Right lobe of liver (tissue), 6 donors: ENCODE results near the gene MXD4. TPM values are rescaled to one million over a fixed set of nuclear protein-coding genes. Genes with fewer than 3 reads are reported as not detected.
A peak's percentile ranks its signal among the peaks of the same experiment; 100 is the strongest.

Source experiments
- ATAC-seq, 4 donors: fragments of 200-7000 bp; cut with Tn5 transposase; one replicate each; pipeline ENCODE4 v1.9.1; 2020; ENCODE audit warnings: mild to moderate bottlenecking in 4 of 4, moderate library complexity in 4 of 4
- DNase-seq, 3 donors: peaks; one replicate each; pipeline ENCODE4 v3.0.0-alpha.2; 2020
- H3K27ac ChIP-seq, 3 donors: fragments of 200-600 bp; one replicate each; pipeline ENCODE4 v1.8.0; 2022
- H3K27me3 ChIP-seq, 2 donors: fragments of 200-600 bp; one replicate each; pipeline ENCODE4 v1.8.0; 2022
- H3K36me3 ChIP-seq, 4 donors: fragments of 200-600 bp; sonication (generic) in 1 of 4; one replicate each; pipeline versions ENCODE4 v1.5.1 to v1.8.0; 2017 to 2022; ENCODE audit warnings: control low read depth in 1 of 4
- H3K4me1 ChIP-seq, 4 donors: fragments of 200-600 bp; sonication (generic) in 1 of 4; one replicate each; pipeline versions ENCODE4 v1.5.1 to v1.8.0; 2017 to 2022; ENCODE audit warnings: control low read depth in 1 of 4
- H3K4me3 ChIP-seq, 3 donors: fragments of 200-600 bp; one replicate each; pipeline ENCODE4 v1.8.0; 2022
- H3K9me3 ChIP-seq, 4 donors: fragments of 200-600 bp; sonication (generic) in 1 of 4; one replicate each; pipeline versions ENCODE4 v1.5.1 to v1.8.0; 2017 to 2022; ENCODE audit warnings: control low read depth in 1 of 4
- CTCF ChIP-seq, 4 donors: fragments of 200-600 bp in 3 of 4; fragments of 450-650 bp in 1 of 4; IDR thresholded peaks; one replicate each; pipeline versions ENCODE4 v1.5.1 to v1.8.0; 2016 to 2022; ENCODE audit warnings: antibody characterized with exemption in 4 of 4, mild to moderate bottlenecking in 2 of 4
- POLR2A ChIP-seq: fragments of 450-650 bp; IDR thresholded peaks from one replicate; pipeline ENCODE4 v1.6.1; 2017; ENCODE audit warnings: antibody characterized with exemption, mild to moderate bottlenecking
- WGBS: methylation state at CpG from one replicate; pipeline ENCODE4 v1.1.6; 2018; ENCODE audit warnings: low coverage, low lambda C conversion rate; ENCODE audit not compliant: insufficient coverage; ENCODE audit errors: missing lambda C conversion rate; 5-methylcytosine and 5-hydroxymethylcytosine counted together
- intact Hi-C, 2 donors: fragments of 100-400 bp; cut with DNase I; formaldehyde crosslinking; loops; one replicate each; pipeline versions ENCODE4 v1.11.2 to v1.14.1; 2022
- total RNA-seq, 6 experiments: library from RNA; depleted of rRNA in 2 of 6; stranded (reverse); fragments of >200 nt in 2 of 6; fragmentation: NEBNext Ultra II Directional in 3 of 6; extraction: Animal tissue kit (Norgen Biotek cat#: 25700) in 3 of 6; gene quantifications; one replicate each; pipeline versions ENCODE4 v1.1.0 to v1.2.4, GENCODE V29; 2016 to 2023
- donor health status: DM: no; HTN: yes; CAD: no.
- donor health status: DM: no; HTN: no; CAD: no.
- donor health status: DM: no; HTN: no; CAD: no.
- donor health status: DM: no; HTN: yes; CAD: no.
- donor health status: DM: no; HTN: yes; CAD: no.

The MXD4 gene
- total RNA-seq, 6 experiments from 2014 or later: 17.8 to 23.0 (median 19.7) TPM

- Histone ChIP-seq H3K27ac (peak overlapping the region; percentile 75 to 92 (median 79)), H3K27me3 (no peaks in the 10 kb centered on the region), H3K4me1 (peaks cover 0 to 25% (median 4%) of the 10 kb centered on the region in 4 donors), H3K9me3 (no peaks in the 10 kb centered on the region), H3K4me3 (peak overlapping the region; percentile 62 to 74 (median 66)), H3K36me3 (no peaks in the 10 kb centered on the region)
- intact Hi-C loops: no loop called here
- ATAC-seq (no peak), DNase-seq (no peak)
- 90% methylated on average over 2 of the region's 13 CpGs for WGBS
- TF ChIP-seq CTCF (IDR thresholded peaks at IDR 0.05) (no peak), POLR2A (no peak)
These were observed 988 bp upstream of the MXD4 start for GRCh38 chr4:2262944-2263250.

DNA sequence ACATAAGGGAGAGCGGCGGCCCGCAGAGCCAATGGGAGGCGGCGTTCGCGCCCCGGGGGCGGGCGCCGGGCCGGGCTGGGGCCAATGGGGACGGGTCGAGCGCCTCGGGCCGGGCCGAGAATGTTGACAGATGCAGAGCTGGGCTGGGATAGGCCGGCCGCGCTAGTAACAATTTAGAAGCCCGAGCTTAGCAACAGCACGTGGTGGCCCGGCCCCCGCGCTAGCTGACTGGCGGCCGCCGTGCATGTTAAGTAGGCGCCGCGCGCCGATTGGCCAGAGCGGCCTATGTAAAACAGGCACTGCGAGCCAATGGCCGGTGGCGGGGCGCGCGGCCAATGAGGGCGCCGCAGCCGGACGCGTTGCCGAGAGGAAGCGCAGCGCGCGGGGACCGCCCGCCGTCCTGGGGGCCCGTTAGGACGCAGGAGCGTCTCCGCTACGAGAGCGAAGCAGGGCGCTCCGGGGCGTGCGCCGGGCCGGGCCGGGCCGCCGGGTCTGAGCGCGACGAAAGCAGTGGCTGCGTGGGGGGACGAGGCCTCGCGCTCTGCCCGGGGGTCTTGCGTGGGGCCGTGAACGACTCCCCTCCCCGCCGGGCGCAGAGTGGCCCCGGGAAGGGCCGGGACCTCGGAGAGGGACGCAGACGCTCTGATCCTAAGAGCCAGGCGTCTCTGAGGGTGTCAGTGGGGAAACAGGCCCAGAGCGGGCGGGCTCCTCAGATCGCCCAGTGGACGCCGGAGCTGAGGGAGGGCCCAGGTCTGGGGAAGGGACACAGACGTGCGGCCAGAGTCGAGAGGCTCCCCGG, 435 bp upstream of the MXD4 start:
- intact Hi-C loops: no loop called here
- peak in 1 of 4 donors; percentile 15 for TF ChIP-seq CTCF (IDR thresholded peaks at IDR 0.05)
- TF ChIP-seq POLR2A: peak; percentile 92
- DNase-seq (peak; percentile 100), ATAC-seq (peak; percentile 92 to 95 (median 94))
- no peaks in the 10 kb centered on the region for H3K9me3 ChIP-seq
- H3K4me1 ChIP-seq: peaks cover 0 to 30% (median 4%) of the 10 kb centered on the region in 4 donors
- H3K27ac ChIP-seq: peak overlapping the region; percentile 75 to 92 (median 79)
- H3K27me3 ChIP-seq: no peaks in the 10 kb centered on the region
- WGBS: no CpG with 5 or more reads among the region's 98 CpGs
- H3K4me3 ChIP-seq: peak overlapping the region; percentile 62 to 93 (median 74)
- H3K36me3 ChIP-seq: no peaks in the 10 kb centered on the region

DNA sequence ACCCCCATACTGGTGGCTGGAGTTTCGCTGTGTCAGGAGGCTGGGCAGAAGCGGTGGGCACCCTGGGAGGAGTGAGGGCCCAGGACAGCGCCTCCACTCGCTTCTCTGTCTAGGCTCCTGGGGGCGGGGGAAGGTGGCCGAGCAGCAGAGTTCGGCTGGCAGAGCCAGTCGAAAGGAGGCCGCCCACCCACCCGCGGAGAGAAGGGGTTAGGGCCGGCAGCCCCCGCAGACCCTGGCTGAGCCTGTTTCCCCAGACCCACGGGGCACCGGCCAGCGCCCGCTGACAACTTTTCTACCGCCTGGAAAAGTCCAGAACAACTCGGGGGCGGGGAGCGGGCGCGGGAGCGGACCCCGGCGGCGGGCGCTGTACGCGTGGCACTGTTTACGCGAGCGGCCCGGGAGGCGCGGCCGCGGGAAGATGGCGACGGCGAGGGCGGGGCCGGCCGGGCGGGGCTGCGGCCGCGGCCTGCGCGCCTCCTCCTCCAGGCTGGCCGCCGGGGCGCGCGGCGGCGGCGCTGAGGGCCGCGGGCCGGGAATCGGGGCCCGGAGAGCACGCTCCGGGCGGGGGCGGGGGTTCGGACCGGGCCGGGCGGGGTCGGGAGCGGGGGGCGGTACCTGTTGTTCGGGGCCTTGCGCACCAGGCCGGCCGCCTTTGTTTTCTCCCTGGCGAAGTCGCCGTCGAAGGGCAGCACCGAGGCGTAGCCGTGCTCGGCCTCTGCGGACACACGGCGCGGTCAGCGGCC, 628 bp downstream of the MXD4 start:
- WGBS: 0% methylated on average over 3 of the region's 91 CpGs
- Histone ChIP-seq H3K27me3 (no peaks in the 10 kb centered on the region), H3K4me3 (peak overlapping the region; percentile 86 to 93 (median 90)), H3K27ac (peak overlapping the region; percentile 57 to 76 (median 73)), H3K4me1 (peaks cover 0 to 34% (median 3%) of the 10 kb centered on the region in 4 donors), H3K9me3 (no peaks in the 10 kb centered on the region), H3K36me3 (no peaks in the 10 kb centered on the region)
- intact Hi-C loops: no loop called here
- TF ChIP-seq POLR2A (no peak), CTCF (IDR thresholded peaks at IDR 0.05) (no peak)
- peak; percentile 3 to 22 (median 16) for ATAC-seq
- DNase-seq: peak; percentile 62 to 68 (median 67)

- Histone ChIP-seq H3K4me3 (peak overlapping the region; percentile 86 to 93 (median 90)), H3K9me3 (no peaks in the 10 kb centered on the region), H3K27ac (peak overlapping the region; percentile 57 to 76 (median 73)), H3K36me3 (no peaks in the 10 kb centered on the region), H3K4me1 (peaks cover 0 to 31% (median 3%) of the 10 kb centered on the region in 4 donors), H3K27me3 (no peaks in the 10 kb centered on the region)
- ATAC-seq (no peak), DNase-seq (peak; percentile 37 to 60 (median 46))
- no peak for TF ChIP-seq CTCF (IDR thresholded peaks at IDR 0.05)
- TF ChIP-seq POLR2A: no peak
- intact Hi-C loops: no loop called here
- WGBS: 22% methylated on average over 5 of the region's 23 CpGs
These were observed 1.4 kb downstream of the MXD4 start for GRCh38 chr4:2260344-2261109.
